Mucosa of gallbladder (tissue), 1 donor: ENCODE results near the gene PMVK. TPM values are rescaled to one million over a fixed set of nuclear protein-coding genes. Genes with fewer than 3 reads are reported as not detected.

Source experiments
- DNase-seq: peaks from one replicate; pipeline ENCODE4 v3.0.0-alpha.2; 2020; ENCODE audit warnings: low spot score
- total RNA-seq: library from RNA; stranded (reverse); gene quantifications from one replicate; pipeline ENCODE4 v1.2.1, GENCODE V29; 2021
- donor health status: DM: no; HTN: no; CAD: no.

PMVK gene
- total RNA-seq, 1 donor from 2014 or later, result 33.0 TPM

- DNase-seq, result no peak
These were observed 15.6 kb upstream of the PMVK start for GRCh38 chr1:154951901-154952657.

- DNase-seq, result no peak
These were observed 11.6 kb upstream of the PMVK start for GRCh38 chr1:154948079-154948478.

GRCh38 chr1:154945962-154946850 lies 9.7 kb upstream of the PMVK start:
- no peak for DNase-seq

- DNase-seq, result no peak
These were observed 8.8 kb upstream of the PMVK start for GRCh38 chr1:154945160-154945961.

- peak; percentile 47 for DNase-seq
These were observed 8.1 kb upstream of the PMVK start for GRCh38 chr1:154944401-154945159.

- DNase-seq, result no peak
These were observed 7.3 kb upstream of the PMVK start for GRCh38 chr1:154943649-154944400.

- DNase-seq, result peak; percentile 45
These were observed 5.0 kb upstream of the PMVK start for GRCh38 chr1:154941333-154942013.

GRCh38 chr1:154940651-154941194 lies 4.2 kb upstream of the PMVK start:
- no peak for DNase-seq

- DNase-seq, result no peak
These were observed 3.7 kb upstream of the PMVK start for GRCh38 chr1:154940213-154940560.

- no peak for DNase-seq
These were observed 2.3 kb upstream of the PMVK start for GRCh38 chr1:154938604-154939399.

- no peak for DNase-seq
These were observed 1.5 kb upstream of the PMVK start for GRCh38 chr1:154937988-154938386.

- DNase-seq, result peak; percentile 91
These were observed 817 bp upstream of the PMVK start for GRCh38 chr1:154937085-154937987.

- no peak for DNase-seq
These were observed 567 bp downstream of the PMVK start for GRCh38 chr1:154935749-154936554.

- DNase-seq, result no peak
These were observed 2.1 kb downstream of the PMVK start for GRCh38 chr1:154934358-154934948.

- peak; percentile 86 for DNase-seq
These were observed 4.5 kb downstream of the PMVK start for GRCh38 chr1:154931940-154932487.

GRCh38 chr1:154926201-154926600 lies 10.3 kb downstream of the PMVK start:
- no peak for DNase-seq
